DND-41 (cell line): Measurements from ENCODE around the gene SCN3B.

Experiments used
- ATAC-seq: fragments of 200-7000 bp; cut with Tn5 transposase; 3 replicates; pipeline ENCODE4 v1.9.1; 2021; ENCODE audit warnings: low read depth; ENCODE audit not compliant: insufficient read depth
- DNase-seq: peaks from one replicate; pipeline ENCODE4 v3.0.0-alpha.2; 2020
- H2AFZ ChIP-seq: 2 replicates; pipeline ENCODE4 v1.6.0; 2012; ENCODE audit warnings: low read depth, low read length
- H3K27ac ChIP-seq: 2 replicates; pipeline ENCODE4 v1.5.1; 2012; ENCODE audit warnings: low read length, inconsistent platforms
- H3K27me3 ChIP-seq: fragments of 200-600 bp; sonication (generic); 2 replicates; pipeline ENCODE4 v1.6.0; 2012; ENCODE audit warnings: low read length, mild to moderate bottlenecking, inconsistent platforms; ENCODE audit not compliant: insufficient read depth, poor library complexity
- H3K36me3 ChIP-seq: 2 replicates; pipeline ENCODE4 v1.5.1; 2012; ENCODE audit warnings: low read length, inconsistent platforms; ENCODE audit not compliant: insufficient read depth
- H3K4me1 ChIP-seq: 2 replicates; pipeline ENCODE4 v1.5.1; 2012; ENCODE audit warnings: mild to moderate bottlenecking, low read length; ENCODE audit not compliant: insufficient read depth
- H3K4me2 ChIP-seq: 2 replicates; pipeline ENCODE4 v1.6.0; 2012; ENCODE audit warnings: mild to moderate bottlenecking, moderate library complexity, low read length, inconsistent platforms; ENCODE audit not compliant: insufficient read depth
- H3K4me3 ChIP-seq, 2 experiments: fragments of 200-600 bp in 1 of 2; shearing (Covaris generic) in 1 of 2; 2 replicates each; pipeline ENCODE4 v1.5.1; 2012 to 2016; ENCODE audit warnings: inconsistent platforms in 2 of 2, low read length in 2 of 2, mild to moderate bottlenecking in 2 of 2, low read depth in 1 of 2, moderate library complexity in 1 of 2
- H3K79me2 ChIP-seq: 2 replicates; pipeline ENCODE4 v1.6.0; 2012; ENCODE audit warnings: low read length, inconsistent platforms; ENCODE audit not compliant: insufficient read depth
- H3K9ac ChIP-seq: 2 replicates; pipeline ENCODE4 v1.6.0; 2012; ENCODE audit warnings: low read depth, mild to moderate bottlenecking, inconsistent platforms, low read length, moderate library complexity
- H3K9me3 ChIP-seq: 2 replicates; pipeline ENCODE4 v1.5.1; 2012; ENCODE audit warnings: low read length, moderate library complexity, mild to moderate bottlenecking, inconsistent platforms; ENCODE audit not compliant: insufficient read depth, severe bottlenecking
- H4K20me1 ChIP-seq: 2 replicates; pipeline ENCODE4 v1.6.0; 2012; ENCODE audit warnings: low read length; ENCODE audit not compliant: insufficient read depth
- EZH2 ChIP-seq: IDR thresholded peaks from 3 replicates; pipeline ENCODE4 v1.6.1; 2012; ENCODE audit warnings: borderline replicate concordance, low read depth, mild to moderate bottlenecking, moderate library complexity, low read length, inconsistent platforms; ENCODE audit not compliant: severe bottlenecking
- TF ChIP-seq, protein P1 (sequence below): IDR thresholded peaks from 2 replicates; pipeline ENCODE4 v1.5.1; 2012; ENCODE audit warnings: borderline replicate concordance, low read length, moderate library complexity, mild to moderate bottlenecking; ENCODE audit not compliant: poor library complexity, severe bottlenecking; ENCODE audit errors: extremely low read depth

Gene SCN3B

DNA sequence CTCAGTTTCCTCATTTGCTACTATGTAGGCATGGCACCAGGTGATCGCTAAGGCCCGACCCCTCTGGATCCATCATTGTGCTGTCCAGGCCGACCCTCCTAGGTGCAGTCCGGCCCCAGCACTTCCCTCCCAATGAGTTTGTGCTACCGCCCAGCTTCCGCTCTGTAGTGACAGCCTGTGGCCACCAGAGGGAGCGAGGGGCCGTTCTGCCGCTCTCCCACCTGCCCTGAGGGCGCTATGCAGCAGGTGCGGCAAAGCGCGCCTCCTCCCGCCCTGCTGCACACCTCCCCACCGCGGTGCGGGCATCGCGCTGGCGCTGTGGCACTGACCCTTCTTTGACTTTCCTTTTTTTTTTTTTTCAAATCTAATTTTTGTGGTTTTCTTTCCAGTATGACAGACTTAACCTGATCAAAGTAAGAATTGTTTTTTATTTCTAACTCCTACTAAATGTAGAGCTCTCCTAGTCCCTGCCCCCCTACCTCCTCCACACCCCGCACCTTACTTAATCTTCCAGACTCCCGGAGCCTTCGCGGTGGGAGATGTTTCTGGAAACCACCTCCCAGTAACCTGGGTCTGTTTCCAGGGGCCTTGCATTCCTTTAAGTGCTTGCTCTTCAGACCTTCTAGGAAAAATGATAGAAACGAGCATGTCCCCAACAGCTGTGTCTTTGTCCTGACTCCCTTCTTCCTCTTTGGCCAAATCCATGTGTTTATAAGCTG, 73.7 kb downstream of the SCN3B start:
- DNase-seq (peak; percentile 18), ATAC-seq (peak; percentile 53; the same call in 2 of the 3 replicates)
- TF ChIP-seq EZH2: no peak
- TF ChIP-seq, protein P1, sequence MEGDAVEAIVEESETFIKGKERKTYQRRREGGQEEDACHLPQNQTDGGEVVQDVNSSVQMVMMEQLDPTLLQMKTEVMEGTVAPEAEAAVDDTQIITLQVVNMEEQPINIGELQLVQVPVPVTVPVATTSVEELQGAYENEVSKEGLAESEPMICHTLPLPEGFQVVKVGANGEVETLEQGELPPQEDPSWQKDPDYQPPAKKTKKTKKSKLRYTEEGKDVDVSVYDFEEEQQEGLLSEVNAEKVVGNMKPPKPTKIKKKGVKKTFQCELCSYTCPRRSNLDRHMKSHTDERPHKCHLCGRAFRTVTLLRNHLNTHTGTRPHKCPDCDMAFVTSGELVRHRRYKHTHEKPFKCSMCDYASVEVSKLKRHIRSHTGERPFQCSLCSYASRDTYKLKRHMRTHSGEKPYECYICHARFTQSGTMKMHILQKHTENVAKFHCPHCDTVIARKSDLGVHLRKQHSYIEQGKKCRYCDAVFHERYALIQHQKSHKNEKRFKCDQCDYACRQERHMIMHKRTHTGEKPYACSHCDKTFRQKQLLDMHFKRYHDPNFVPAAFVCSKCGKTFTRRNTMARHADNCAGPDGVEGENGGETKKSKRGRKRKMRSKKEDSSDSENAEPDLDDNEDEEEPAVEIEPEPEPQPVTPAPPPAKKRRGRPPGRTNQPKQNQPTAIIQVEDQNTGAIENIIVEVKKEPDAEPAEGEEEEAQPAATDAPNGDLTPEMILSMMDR: peak; percentile 76
- Histone ChIP-seq H3K4me3 (no peak overlapping the region), H3K4me1 (no peaks in the 10 kb centered on the region), H3K9ac (no peak overlapping the region), H3K27ac (no peak overlapping the region), H3K36me3 (0 out of 2 replicates have a peak, but pooled peaks cover 4% of the 10 kb centered on the region), H3K27me3 (no peaks in the 10 kb centered on the region), H2AFZ (no peak overlapping the region), H3K79me2 (no peaks in the 10 kb centered on the region), H3K4me2 (no peak overlapping the region), H3K9me3 (no peaks in the 10 kb centered on the region), H4K20me1 (peaks cover 13% of the 10 kb centered on the region)

DNA sequence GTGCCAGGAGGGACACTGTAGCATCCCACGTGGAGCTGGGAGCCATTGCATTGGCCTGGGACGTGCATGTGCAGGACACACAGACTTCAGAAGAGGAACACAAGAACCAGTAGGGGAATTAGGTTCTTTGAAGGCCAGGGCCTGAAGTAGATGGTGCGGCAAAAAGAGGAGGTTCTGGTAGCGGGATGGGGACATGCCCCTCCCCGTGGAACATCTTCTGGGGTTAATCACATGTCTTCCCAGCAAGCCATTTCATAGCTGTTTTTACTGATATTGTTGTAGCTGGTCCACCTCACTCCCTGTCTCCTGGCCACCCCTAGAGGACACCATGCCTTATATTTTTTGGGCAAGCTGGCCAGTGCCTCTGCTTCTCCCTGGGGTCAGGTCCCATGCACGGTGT, 74.3 kb downstream of the SCN3B start:
- Histone ChIP-seq H2AFZ (no peak overlapping the region), H3K27ac (no peak overlapping the region), H3K4me1 (no peaks in the 10 kb centered on the region), H3K36me3 (0 out of 2 replicates have a peak, but pooled peaks cover 4% of the 10 kb centered on the region), H3K9ac (no peak overlapping the region), H3K4me3 (no peak overlapping the region), H3K79me2 (no peaks in the 10 kb centered on the region), H4K20me1 (peaks cover 17% of the 10 kb centered on the region), H3K4me2 (no peak overlapping the region), H3K27me3 (no peaks in the 10 kb centered on the region), H3K9me3 (no peaks in the 10 kb centered on the region)
- ATAC-seq (no peak), DNase-seq (no peak)
- TF ChIP-seq, protein P1: no peak
- TF ChIP-seq EZH2: no peak

DNA sequence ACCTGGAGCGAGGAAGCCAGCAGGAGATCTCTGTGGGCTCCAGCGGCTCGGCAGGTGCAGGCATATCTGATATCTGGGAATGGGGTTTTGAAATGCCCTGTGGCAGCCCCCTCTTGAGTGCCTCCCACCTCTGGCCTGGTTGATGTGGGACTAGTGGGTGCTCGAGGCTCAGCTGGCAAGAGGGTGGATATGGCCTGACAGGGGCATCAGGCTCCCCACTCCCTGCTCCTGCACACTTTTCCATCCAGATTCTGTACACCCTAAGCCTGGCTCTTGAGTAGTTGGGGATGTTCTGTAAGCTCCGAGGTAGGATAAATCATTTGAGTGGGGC, 75.0 kb downstream of the SCN3B start:
- TF ChIP-seq, protein P1: no peak
- TF ChIP-seq EZH2: no peak
- H3K4me3 ChIP-seq: no peak overlapping the region
- DNase-seq (no peak), ATAC-seq (no peak)
- no peak overlapping the region for H3K9ac ChIP-seq
- H3K27ac ChIP-seq: no peak overlapping the region
- no peaks in the 10 kb centered on the region for H3K79me2 ChIP-seq
- no peaks in the 10 kb centered on the region for H3K9me3 ChIP-seq
- H3K4me2 ChIP-seq: no peak overlapping the region
- H3K27me3 ChIP-seq: no peaks in the 10 kb centered on the region
- H2AFZ ChIP-seq: no peak overlapping the region
- H4K20me1 ChIP-seq: peaks cover 24% of the 10 kb centered on the region
- no peaks in the 10 kb centered on the region for H3K4me1 ChIP-seq
- 0 out of 2 replicates have a peak, but pooled peaks cover 4% of the 10 kb centered on the region for H3K36me3 ChIP-seq
